Activated T-cell treated with anti-CD3 and anti-CD28 coated beads for 4 hours (primary cell): Measurements from ENCODE around the gene ST6GALNAC4.
A peak's percentile ranks its signal among the peaks of the same experiment; 100 is the strongest.

ENCODE experiments used
- DNase-seq: peaks from one replicate; pipeline ENCODE4 v3.0.0-alpha.2; 2020

The ST6GALNAC4 gene

DNA sequence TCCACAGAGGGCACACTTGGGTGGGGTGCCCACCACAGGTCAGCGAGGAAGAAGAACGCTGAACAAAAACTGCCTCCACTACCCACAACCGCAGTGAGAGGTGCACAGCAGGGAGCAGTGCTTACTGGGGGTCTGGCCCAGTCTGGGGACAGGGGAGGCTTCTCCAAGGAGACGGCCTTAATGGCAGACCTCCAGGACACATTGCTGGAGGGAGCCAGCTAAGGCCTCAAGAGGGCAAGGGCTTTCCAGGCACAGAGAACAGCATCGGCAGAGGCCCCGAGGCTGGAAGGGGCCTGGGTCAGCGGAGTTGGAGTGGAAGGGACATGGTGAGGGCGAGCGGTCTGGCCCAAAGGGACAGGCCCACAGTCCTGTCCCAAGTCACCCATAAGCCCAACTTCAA lies 29.1 kb upstream of the ST6GALNAC4 start:
- DNase-seq = no peak

DNA sequence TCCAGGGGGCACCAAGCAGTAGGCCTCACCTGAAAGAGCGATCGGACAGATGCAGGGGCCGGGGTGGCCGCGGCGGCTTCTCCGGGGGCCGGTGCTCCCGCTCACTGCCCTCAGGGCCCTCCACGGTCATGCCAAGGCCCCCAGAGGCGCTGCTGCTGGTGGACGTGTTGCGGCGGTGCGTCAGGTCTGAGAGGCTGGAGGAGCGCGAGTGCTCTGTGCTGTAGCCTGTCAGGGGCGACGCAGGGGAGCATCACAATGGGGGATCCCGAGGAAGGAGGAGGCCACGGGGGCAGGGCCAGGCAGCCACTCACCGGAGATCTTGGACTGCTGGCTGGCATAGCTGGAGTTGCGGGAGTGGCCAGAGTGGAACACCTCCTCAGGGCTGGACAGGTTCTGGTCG lies 28.5 kb upstream of the ST6GALNAC4 start:
- DNase-seq = no peak

DNA sequence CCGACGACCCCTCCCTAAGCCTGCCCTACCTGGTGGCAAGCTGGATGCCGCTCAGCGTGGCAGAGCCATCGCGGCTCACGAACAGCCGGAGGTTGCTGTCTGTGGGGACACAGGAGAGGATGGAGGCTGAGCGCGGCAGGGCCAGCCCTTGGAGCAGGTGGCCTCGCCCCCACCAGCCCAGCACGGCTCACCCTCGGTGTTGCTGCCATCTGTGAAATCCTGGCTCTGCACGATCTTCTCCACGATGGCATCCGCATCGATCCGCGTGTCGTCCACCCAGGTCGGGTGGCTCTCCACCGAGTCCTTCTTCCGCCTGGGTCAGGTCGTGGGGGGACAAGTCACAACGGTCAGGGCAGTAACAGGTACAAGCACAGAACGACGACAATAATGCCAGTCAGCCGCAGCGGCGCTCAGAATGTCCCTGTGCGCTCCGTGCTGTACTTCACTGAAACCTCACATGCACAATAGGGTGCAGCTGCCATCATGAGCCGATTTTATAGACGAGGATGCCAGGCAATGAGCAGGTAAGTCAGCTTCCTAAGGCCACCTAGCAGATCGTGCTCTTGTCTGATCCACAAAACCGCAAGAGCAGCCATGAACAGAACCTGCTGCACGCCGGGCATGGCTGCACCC lies 27.9 kb upstream of the ST6GALNAC4 start:
- DNase-seq = no peak

DNA sequence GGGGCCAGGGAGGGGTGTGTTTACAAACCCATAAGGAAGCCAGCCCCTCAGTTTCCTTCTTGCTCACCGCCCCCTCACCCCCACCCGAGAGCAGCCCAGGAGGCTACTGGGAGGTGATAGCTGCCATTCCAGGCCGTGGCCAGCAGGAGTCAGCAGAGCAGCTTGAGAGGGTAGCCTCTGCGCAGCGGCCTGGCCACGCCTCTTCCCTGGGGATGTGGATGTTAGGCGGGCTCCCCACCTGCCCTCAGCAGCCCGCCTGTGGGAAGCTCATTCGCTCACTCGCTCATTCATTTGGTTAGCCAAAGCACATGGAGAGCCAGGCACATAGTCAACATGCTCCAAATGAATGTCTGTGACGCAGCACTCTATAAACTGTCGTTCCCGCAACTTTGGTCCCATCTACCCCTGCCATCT lies 26.9 kb upstream of the ST6GALNAC4 start:
- peak; percentile 70 for DNase-seq

DNA sequence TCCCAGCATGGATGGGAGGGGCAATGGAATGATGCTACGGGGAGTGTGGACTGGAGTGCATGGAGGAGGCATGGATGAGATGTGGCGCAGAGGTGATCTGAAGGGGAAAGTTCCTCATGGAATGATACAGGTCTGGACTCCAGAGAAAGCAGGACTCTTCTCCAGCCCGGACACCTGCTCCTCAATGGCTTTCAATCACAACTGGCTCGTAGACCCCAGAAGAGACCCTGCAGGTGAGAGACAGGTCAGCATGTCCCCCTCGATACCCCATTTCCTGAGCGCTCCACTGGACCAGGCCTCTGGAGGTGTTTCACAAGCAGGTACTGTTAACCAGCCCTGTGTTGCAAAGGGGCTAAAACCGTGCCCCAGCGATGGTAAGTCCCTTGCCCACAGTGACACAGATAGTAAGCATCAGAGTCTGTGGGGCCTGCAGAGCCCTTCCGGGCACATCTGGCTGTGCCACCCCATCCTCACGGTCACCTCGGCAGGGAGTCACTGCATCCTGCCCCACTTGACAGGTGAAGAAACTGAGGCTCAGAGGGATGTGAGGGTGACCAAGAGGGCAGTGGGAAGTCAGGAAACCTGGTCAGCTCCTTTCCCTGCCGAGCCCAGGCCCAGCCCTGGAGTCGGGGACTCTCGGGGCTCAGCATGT lies 26.3 kb upstream of the ST6GALNAC4 start:
- no peak for DNase-seq

DNA sequence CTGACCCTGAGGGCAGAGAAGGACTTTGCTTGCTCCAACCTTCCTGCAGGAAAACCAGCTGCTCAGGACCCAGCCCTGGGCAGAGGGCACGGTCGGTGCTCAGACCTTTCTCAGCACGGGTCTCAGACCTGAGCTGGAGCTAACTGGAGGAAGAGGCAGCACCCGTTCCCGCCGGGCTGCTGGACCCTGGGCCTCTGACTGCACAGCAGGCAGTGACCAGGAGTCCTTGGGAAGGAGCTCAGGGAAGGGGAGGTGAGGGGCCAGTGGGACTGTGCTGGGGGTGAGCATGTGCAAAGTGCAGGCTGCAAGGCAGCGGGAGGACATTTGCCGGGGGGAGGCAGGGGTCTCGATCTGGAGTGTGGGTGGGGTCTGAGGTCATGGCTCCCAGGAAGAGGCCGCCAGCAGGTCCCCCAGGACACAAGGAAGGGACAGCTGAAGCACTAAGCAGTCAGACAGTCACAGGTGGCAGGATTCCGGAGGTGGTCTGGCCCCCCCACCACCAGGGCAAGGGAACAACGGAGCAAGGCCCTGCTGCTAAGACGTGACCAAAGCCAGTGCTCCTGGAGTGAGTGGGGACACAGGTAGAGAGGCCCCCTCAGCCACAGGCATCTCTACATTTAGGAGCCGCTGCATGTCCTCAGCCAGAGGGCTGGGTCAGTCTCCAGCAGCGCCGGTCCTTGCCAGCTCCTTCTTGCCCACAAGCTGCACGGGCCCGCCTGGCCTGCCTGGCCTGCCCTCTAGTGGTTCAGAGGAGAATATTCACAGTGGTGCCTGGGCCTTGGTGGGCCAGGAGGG lies 25.6 kb upstream of the ST6GALNAC4 start:
- no peak for DNase-seq

DNA sequence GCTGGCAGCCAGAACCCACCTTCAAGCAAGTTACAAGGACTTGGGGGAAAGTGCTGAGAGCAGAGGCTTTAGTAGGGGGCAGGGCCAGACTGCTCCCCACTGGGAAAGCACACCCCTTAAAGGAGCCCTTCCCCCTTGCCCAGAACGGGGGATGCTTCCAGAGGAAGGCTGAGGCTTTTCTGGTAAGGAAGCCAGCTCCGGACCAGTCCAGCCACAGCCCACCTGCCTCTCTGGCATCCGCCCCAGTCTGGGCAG lies 25.0 kb upstream of the ST6GALNAC4 start:
- no peak for DNase-seq

DNA sequence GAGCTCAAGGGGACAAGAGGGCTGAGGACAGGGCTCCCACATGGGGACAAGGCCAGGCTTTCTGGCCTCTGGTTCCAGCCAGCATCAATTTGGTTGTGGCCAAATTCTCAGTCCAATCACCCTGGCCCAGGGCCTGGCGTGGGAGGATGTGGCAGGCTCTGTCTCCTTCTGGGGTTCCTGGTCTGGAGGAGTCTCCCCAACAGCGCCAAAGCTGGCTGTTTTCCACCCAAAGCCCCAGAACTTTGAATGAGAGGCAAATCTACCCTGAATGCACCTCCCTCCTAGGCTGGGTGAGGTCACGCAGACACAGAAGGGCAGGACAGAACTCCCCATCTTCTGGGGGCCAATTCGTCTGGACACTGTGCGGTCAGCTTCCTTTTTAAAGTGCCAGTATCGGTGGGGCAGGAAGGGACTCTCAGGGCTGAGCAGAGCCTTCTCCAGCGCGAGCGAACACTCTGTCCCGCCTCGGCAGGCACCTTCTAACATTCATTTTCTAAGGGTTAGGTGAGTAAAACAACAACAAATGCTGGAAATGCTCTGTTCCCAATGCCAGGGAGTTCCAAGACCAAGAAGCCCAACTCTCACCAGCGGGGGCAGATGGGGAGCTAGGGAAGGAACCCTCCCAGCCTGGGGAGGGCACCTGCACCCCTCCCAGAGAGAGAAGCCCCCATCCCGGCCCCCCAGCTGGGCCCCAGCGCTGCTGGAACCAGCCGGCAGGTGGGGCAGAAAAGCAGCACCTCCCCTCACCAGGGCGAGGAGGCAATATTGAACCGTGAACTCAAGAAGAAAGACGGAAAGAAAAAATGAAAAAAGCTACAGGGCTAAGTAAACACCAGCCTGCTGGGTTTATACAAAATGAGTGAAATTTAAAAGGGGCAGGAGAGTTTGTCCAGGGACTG lies 24.5 kb upstream of the ST6GALNAC4 start:
- no peak for DNase-seq

DNA sequence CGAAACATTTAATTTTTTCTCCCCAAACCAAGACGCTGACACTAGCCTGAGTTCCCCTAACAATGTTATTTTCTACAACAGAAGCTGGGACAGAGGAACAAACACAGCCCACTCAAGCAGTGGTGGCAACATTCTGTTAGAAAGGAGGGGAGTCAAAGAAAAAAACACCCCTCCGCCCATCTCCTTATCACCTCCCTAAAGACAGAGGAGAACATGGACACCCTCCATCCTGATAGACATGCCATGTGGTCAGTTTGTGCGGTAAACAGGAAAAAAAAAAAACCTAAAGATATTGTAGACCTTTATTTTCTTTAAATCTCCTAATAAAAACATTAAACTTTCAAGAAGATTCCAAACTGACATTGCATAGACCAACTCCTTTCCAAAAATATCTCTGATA lies 23.8 kb upstream of the ST6GALNAC4 start:
- DNase-seq = no peak

DNA sequence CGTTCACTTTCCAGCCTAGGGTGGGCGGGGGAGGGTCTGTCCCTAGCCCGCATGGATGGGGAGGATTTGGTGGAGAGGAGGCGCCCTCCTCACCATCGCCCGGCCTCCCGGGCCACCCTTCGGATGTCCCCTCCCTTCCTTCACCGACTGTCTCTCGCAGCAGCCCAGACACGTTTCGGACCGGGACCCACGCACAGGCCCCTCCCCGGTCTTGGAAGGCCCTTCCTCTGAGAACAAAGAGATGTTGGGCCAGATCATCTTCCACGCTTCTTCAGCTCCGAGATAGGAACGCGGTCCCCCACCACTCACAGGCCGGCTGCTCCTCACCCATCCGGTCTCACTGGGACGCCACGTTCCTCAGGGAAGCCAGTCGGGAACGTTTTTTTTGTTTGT lies 21.5 kb upstream of the ST6GALNAC4 start:
- no peak for DNase-seq

DNA sequence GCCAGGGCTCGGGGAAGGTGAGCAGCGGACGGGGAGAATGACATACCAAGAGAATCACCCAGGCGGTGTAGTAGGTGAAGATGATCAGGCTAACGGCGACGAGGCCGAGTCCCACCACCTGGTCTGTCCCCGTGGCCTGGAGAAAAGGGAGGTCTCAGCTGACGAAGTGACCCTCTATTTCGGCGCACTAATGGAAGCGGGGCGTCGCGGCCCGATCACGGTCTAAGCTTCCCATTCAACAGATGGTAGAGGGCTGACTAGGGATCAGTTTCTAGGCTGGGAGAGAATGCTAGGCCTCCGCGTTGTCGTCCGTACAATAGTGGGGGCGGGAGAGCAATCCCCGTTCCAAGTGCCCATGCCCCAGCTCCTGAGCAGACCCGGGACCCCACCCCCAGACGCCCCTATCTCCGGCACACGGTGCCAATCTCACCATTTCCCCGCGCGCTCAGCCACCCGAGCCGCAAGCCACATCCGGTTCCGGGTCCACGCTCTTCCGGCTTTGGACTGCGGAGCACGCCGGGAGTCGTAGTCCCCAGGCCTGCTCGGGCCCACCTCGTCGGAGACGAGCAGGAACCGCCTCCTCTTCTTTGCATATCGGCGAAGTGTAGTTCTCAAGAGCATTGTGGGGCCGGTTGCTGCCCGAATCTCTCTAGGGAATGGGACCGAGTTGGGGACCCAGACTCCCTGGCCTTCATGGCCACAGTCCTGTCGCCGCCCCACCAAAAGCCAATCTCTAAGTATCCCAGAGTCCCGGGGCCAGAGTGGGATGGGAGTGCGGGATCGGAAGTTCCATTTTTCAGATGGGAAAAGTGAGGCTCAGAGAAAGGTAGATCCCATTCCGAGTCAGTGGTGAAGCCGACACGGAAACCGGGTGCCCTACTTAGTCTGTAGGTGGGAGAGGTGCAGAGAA lies 20.8 kb upstream of the ST6GALNAC4 start, which contains the start of gene DPM2:
TSS of gene DPM2 (minus strand) at position 467 of the 910 bp plus-strand sequence. CDS start at position 433, 34 bp downstream.
- DNase-seq = peak; percentile 73

DNA sequence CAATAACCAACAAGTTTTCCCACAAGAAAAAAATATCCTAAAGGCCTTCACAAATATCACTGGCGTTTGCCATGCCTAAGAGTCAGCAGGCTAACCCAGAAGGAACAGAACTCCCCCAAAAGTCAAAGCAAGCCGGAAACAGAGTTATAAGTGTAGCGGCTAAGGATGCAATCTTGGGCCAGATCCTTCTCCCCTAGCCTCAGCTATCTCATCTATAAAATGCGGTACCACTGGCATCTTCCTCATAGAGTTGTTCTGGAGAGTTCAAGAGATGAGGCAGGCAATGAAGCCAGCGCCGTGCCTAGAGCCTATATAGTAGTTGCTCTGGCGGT lies 20.2 kb upstream of the ST6GALNAC4 start:
- DNase-seq = no peak

DNA sequence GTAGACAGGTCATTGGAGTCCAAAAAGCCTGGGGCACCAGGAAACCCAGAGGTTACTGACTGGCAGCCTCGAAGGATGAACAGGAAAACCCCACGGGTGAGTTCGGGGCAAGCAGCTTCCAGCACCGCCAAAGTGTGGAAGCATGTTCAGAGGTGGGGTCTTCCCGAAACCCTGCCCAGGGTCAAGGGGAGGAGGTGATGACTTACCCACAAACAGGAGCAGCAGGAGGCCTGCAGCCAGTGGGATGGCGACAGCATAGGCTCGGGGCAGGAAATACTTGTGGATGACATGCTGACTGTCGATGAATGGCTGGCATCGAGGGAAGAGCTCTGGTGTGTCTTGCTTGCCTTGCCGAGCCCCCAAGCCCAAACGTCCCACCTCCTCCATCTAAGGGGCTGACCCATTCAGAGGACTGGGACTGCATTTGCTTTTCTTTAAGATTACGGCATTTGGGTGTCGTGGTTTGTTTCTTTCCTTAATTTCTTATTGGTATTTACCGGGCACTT lies 19.6 kb upstream of the ST6GALNAC4 start:
- no peak for DNase-seq

DNA sequence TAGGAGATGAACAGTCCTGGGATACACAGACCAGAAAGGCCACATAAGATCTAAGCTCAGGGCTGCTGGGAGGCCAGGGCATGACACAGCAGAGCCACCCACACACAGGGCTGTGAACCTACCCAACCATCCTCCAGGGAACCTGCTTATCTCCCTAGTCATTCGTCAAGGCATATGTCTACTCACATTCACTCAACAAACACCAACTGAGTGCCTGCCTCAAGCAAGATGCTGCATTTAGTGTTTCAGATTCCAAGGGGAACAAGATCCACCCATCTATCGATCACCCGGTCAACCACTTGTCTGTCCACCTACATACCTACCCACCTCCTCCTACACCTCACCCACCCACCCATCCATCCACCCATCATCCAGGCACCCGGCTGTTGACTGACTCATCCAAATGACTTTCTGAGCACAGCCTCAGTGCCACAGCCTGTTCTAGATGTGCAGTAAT lies 19.0 kb upstream of the ST6GALNAC4 start:
- no peak for DNase-seq

DNA sequence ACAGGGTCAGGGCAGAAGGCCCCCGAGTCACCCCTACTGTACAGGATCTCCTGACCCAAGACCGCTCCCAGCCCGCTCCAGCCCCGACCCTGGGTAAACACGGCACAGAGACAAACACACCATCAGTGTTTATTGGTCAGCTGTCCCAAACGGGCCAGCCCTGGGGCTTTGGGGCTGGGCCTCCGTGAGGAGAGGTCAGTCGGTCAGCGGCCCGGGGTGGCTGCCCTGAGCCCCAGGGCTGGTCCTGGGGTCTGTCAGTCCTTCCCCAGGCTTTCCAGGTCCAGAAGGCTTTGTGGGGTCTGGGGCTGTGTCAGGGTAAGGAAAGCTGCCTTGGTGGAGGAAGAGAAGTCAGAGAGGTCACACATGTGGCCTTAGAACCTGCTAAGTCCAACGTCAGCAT lies 18.1 kb upstream of the ST6GALNAC4 start:
- no peak for DNase-seq

DNA sequence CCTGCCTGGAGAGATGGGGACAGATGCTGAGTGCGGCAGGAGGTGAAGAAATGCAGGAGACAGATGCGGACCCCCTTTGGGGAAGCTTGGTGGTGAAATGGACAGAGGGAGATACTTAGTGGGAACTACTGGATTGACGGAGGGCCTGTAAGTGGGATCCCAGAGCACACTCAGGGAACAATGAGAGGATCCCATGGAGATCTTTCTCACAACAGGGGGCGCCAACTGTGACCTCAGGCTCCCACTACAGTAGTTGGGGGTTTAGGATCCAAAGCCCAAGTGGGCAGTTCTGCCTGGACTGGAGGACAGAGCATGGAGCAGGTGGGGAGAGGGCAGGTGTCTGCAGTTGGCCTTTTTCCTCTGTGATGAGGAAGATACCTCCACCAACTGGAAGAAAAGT lies 17.4 kb upstream of the ST6GALNAC4 start:
- DNase-seq = no peak

DNA sequence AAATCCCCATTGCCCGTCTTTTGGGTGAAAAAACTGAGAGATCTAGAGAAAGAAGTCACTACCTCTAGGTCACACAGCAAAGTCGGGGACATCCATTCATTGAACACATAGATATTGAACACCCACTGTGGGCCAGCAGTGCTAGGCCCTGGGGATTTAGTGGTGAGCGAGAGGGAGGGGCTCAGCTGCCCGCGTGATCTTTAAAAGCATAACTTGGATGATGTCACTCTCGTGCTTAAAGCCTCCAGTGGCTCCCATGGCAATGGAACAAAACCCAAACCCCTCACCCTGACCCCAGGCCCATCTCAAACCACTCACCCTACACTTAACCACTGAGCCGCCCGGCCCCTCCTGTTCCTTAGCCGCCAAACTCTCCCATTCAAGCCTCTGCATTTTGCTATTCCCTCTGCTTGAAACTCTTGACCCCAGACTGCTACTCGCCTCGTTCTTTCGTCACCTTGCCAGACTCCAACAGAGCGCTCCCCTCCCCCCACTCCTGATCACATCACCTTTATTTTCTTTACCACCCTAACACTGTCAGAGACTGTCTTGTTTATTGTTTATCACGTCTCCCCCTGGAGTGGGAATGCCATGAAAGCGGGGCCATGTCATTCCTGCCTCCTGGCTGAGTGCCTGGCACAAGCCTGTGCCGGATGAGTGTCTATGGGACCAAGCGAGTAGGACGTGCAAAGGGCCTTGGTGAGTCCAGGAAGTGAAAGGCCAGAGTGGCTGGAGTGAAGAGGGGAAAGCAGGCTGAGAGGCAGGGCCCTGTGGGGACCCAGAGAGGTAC lies 14.4 kb upstream of the ST6GALNAC4 start:
- DNase-seq = no peak

DNA sequence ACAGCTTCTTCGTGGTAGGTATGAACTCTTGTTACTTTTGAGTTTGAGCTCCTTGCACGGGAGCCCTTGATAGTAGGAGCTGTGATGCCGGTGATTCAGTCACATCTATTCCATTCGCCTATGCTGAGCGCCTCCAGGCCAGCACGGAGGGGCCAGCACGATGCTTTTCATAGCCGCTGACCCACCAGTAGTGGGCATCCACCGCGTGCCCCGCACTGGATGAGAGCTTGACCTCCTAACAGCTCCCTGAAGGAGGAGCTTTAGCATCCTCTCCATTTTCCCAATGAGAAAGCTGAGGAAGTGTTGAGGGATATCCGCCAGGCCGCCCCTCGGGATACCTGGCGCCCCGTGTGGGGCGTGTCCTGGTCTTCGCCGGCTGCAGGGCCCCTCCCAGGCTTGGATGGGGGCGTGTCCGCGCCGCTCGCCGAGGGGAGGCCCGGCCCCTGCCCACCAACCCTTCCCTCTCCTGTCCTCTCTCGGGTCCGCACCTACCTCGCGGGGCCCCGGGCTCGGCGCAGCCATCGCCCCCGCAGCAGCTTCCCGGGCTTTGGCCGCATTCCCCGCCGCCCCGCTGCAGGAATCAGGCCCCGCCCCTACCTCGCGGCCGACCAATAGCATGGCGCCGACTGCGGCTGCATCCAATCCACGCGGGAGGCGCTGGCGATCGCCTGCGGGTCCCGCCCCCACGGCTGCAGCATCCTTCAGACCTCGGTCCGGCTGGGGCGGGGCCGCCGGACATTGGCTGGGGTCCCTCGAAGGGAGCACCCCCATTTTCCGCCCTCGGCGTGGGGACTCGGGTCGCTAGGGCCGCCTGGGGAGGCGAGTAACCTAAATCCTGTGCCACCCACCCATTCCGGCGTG lies 13.6 kb upstream of the ST6GALNAC4 start, which contains the start of gene PIP5KL1:
TSS of gene PIP5KL1 (minus strand) at position 547 of the 861 bp plus-strand sequence. CDS start at position 522, 25 bp downstream.
- DNase-seq = peak; percentile 54

DNA sequence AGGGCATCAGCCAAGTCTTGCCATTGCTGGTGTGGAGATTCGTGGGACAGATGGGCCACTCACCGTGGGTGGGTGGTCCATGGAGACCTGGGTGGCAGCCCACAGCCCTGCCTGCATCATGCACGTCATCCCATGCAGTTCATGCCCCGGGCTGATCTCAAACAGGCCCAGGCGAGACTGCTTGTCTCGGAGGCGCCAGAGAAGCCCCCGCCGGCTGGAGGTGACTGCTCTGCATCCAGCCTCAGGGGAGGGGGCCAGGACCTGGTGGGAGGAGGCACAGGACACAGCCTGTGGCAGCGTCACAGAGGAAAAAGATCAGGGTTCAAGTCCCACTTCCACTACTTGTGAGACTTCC lies 12.8 kb upstream of the ST6GALNAC4 start:
- no peak for DNase-seq
